OCI-LY7 (cell line): ENCODE results near the gene RGS2. TPM values are rescaled to one million over a fixed set of nuclear protein-coding genes. Genes with fewer than 3 reads are reported as not detected.

Experiments used
- BruUV-seq: library from RNA; stranded (reverse); fragments of 400-500 nt; replicated peaks from 2 replicates; lab custom pipeline; 2021; lab: Mats Ljungman, UMichigan
- CTCF ChIA-PET: fragments of 300-600 bp; sonication (Branson Sonifier 250); formaldehyde crosslinking; loops from one replicate; lab custom pipeline; 2022; ENCODE audit warnings: antibody characterized with exemption; ENCODE audit not compliant: unreplicated experiment; lab: Charles Lee
- POLR2A ChIA-PET: fragments of 300-600 bp; sonication (Branson Sonifier 250); formaldehyde crosslinking; loops from one replicate; lab custom pipeline; 2022; ENCODE audit warnings: antibody characterized with exemption; lab: Charles Lee
- DNase-seq: peaks from one replicate; pipeline ENCODE4 v3.0.0-alpha.2; 2015; ENCODE audit warnings: low spot score
- H2AFZ ChIP-seq: fragments of 200-600 bp; sonication (generic), shearing (Covaris generic); 2 replicates; pipeline ENCODE4 v1.6.1; 2014; ENCODE audit warnings: mild to moderate bottlenecking, antibody characterized with exemption, low read length, moderate library complexity
- H3K27ac ChIP-seq: fragments of 200-600 bp; sonication (generic); 2 replicates; pipeline ENCODE4 v1.5.1; 2014; ENCODE audit warnings: mixed run types, low read depth, mild to moderate bottlenecking, moderate library complexity, low read length, inconsistent platforms; ENCODE audit not compliant: poor library complexity, severe bottlenecking
- H3K36me3 ChIP-seq: fragments of 200-600 bp; sonication (generic); 2 replicates; pipeline ENCODE4 v1.6.1; 2014; ENCODE audit warnings: mild to moderate bottlenecking, antibody characterized with exemption, low read length, moderate library complexity, mixed read lengths; ENCODE audit not compliant: insufficient read depth
- H3K4me1 ChIP-seq: fragments of 200-600 bp; sonication (generic); 2 replicates; pipeline ENCODE4 v1.5.1; 2014; ENCODE audit warnings: mild to moderate bottlenecking, low read length; ENCODE audit not compliant: insufficient read depth, poor library complexity, severe bottlenecking
- H3K4me2 ChIP-seq: fragments of 200-600 bp; sonication (generic); 2 replicates; pipeline ENCODE4 v1.6.1; 2014; ENCODE audit warnings: mild to moderate bottlenecking, low read length
- H3K4me3 ChIP-seq: fragments of 200-600 bp; sonication (generic); 2 replicates; pipeline ENCODE4 v1.5.1; 2014; ENCODE audit warnings: mild to moderate bottlenecking, low read depth, low read length; ENCODE audit not compliant: poor library complexity, severe bottlenecking
- H3K79me2 ChIP-seq: fragments of 200-600 bp; sonication (generic); 2 replicates; pipeline ENCODE4 v1.6.1; 2016; ENCODE audit warnings: low read depth, mild to moderate bottlenecking, low read length, moderate library complexity, mixed read lengths; ENCODE audit not compliant: insufficient read depth
- H3K9me2 ChIP-seq: fragments of 200-600 bp; sonication (generic); 2 replicates; pipeline ENCODE4 v1.6.1; 2016; ENCODE audit warnings: mild to moderate bottlenecking, low read length, mixed read lengths; ENCODE audit not compliant: insufficient read depth
- H3K9me3 ChIP-seq: fragments of 200-600 bp; sonication (generic); 2 replicates; pipeline ENCODE4 v1.6.1; 2014; ENCODE audit warnings: mild to moderate bottlenecking, mixed run types, low read length, mixed read lengths
- H4K20me1 ChIP-seq: fragments of 200-600 bp; sonication (generic); 2 replicates; pipeline ENCODE4 v1.6.1; 2014; ENCODE audit warnings: mild to moderate bottlenecking, antibody characterized with exemption, low read length, moderate library complexity, mixed read lengths; ENCODE audit not compliant: insufficient read depth
- CTCF ChIP-seq: fragments of 200-600 bp; sonication (generic); conservative IDR thresholded peaks from 2 replicates; pipeline ENCODE4 v1.5.1; 2014; ENCODE audit warnings: mild to moderate bottlenecking, antibody characterized with exemption, low read length, moderate library complexity, mixed read lengths
- EZH2phosphoT487 ChIP-seq: fragments of 200-600 bp; sonication (generic); IDR thresholded peaks from 2 replicates; pipeline ENCODE4 v1.6.1; 2018; ENCODE audit warnings: low read depth, borderline replicate concordance, mild to moderate bottlenecking, mixed run types, antibody characterized with exemption, low read length, moderate library complexity, mixed read lengths
- intact Hi-C: fragments of 100-400 bp; cut with micrococcal nuclease; formaldehyde crosslinking; loops from one replicate; pipeline ENCODE4 v1.10.0; 2022; ENCODE audit not compliant: unreplicated experiment
- total RNA-seq, 2 experiments: library from RNA; depleted of rRNA in 1 of 2; stranded (reverse); fragments of >200 nt in 1 of 2; shearing (Covaris generic) in 1 of 2; gene quantifications; 2 replicates each; pipeline ENCODE4 v1.2.3, GENCODE V29; 2014 to 2022

Gene RGS2
- total RNA-seq, 2 experiments from 2014 or later = 12.5 to 27.6 TPM

- CTCF ChIA-PET = no interaction called here
Observed at GRCh38 chr1:192767798-192768197, 41.0 kb upstream of the RGS2 start.

GRCh38 chr1:192768463-192768862, 40.4 kb upstream of the RGS2 start:
- no TSS peak for BruUV-seq
- Histone ChIP-seq H3K4me3 (no peak overlapping the region), H2AFZ (no peak overlapping the region), H3K36me3 (no peaks in the 10 kb centered on the region), H3K4me1 (no peaks in the 10 kb centered on the region), H3K79me2 (no peaks in the 10 kb centered on the region), H3K4me2 (no peak overlapping the region), H3K9me3 (no peaks in the 10 kb centered on the region), H3K27ac (no peak overlapping the region), H4K20me1 (no peaks in the 10 kb centered on the region), H3K9me2 (no peaks in the 10 kb centered on the region)
- intact Hi-C loops = no loop called here
- TF ChIP-seq CTCF (no peak), EZH2phosphoT487 (no peak)
- ChIA-PET POLR2A (no interaction called here), CTCF (no interaction called here)
- no peak for DNase-seq

More at GRCh38 chr1:192767798-192768197, 41.0 kb upstream of the RGS2 start:
- TF ChIP-seq EZH2phosphoT487 (no peak), CTCF (no peak)
- H2AFZ ChIP-seq = no peak overlapping the region
- H3K4me3 ChIP-seq = no peak overlapping the region
- H3K79me2 ChIP-seq = no peaks in the 10 kb centered on the region
- intact Hi-C loops = no loop called here
- no TSS peak for BruUV-seq
- no peak overlapping the region for H3K4me2 ChIP-seq
- H3K4me1 ChIP-seq = no peaks in the 10 kb centered on the region
- no peak overlapping the region for H3K27ac ChIP-seq
- H4K20me1 ChIP-seq = no peaks in the 10 kb centered on the region
- no peak for DNase-seq
- no peaks in the 10 kb centered on the region for H3K36me3 ChIP-seq
- H3K9me2 ChIP-seq = no peaks in the 10 kb centered on the region
- H3K9me3 ChIP-seq = no peaks in the 10 kb centered on the region
- POLR2A ChIA-PET = no interaction called here

GRCh38 chr1:192771341-192771740, 37.5 kb upstream of the RGS2 start:
- Histone ChIP-seq H2AFZ (no peak overlapping the region), H3K4me3 (no peak overlapping the region), H3K27ac (no peak overlapping the region), H3K4me1 (no peaks in the 10 kb centered on the region), H4K20me1 (no peaks in the 10 kb centered on the region), H3K79me2 (no peaks in the 10 kb centered on the region), H3K36me3 (no peaks in the 10 kb centered on the region), H3K9me3 (no peaks in the 10 kb centered on the region), H3K9me2 (no peaks in the 10 kb centered on the region), H3K4me2 (no peak overlapping the region)
- TF ChIP-seq EZH2phosphoT487 (no peak), CTCF (no peak)
- CTCF ChIA-PET = no interaction called here
- POLR2A ChIA-PET = interaction anchor here (0.6 to 1.6 kb wide), 3 partner anchors 10 to 72 kb away, joined by 3 to 6 read pairs (median 3); no protein-coding TSS in a partner anchor
- intact Hi-C loops = no loop called here
- BruUV-seq = no TSS peak
- DNase-seq = no peak
